Measurements from ENCODE around the gene ST3GAL2.

Gene ST3GAL2

GRCh38 chr16:70434484-70435260 is 4.2 kb downstream of the ST3GAL2 start:
- no peak for TF ChIP-seq CTCF (conservative IDR thresholded peaks at IDR 0.05; ENCODE audit: low read depth, low read length)

GRCh38 chr16:70433458-70434103 is 5.3 kb downstream of the ST3GAL2 start:
- no peak overlapping the region for H3K4me3 ChIP-seq (ENCODE audit: low read length)
- no peak for TF ChIP-seq CTCF (conservative IDR thresholded peaks at IDR 0.05; ENCODE audit: low read depth, low read length)
- no peak for DNase-seq (ENCODE audit: low read depth)

More at GRCh38 chr16:70434484-70435260, 4.2 kb downstream of the ST3GAL2 start:
- no peak for DNase-seq (ENCODE audit: low read depth)
- H3K4me3 ChIP-seq (ENCODE audit: low read length): no peak overlapping the region

- H3K4me3 ChIP-seq (ENCODE audit: low read length): no peak overlapping the region
- DNase-seq (ENCODE audit: low read depth): no peak
- no peak for TF ChIP-seq CTCF (conservative IDR thresholded peaks at IDR 0.05; ENCODE audit: low read depth, low read length)
These were observed 6.0 kb downstream of the ST3GAL2 start for GRCh38 chr16:70432723-70433457.

- TF ChIP-seq CTCF (conservative IDR thresholded peaks at IDR 0.05; ENCODE audit: low read depth, low read length): no peak
- no peak overlapping the region for H3K4me3 ChIP-seq (ENCODE audit: low read length)
- no peak for DNase-seq (ENCODE audit: low read depth)
These were observed 6.6 kb downstream of the ST3GAL2 start for GRCh38 chr16:70432356-70432722.

GRCh38 chr16:70430667-70431536 is 8.0 kb downstream of the ST3GAL2 start:
- H3K4me3 ChIP-seq (ENCODE audit: low read length): no peak overlapping the region
- TF ChIP-seq CTCF (conservative IDR thresholded peaks at IDR 0.05; ENCODE audit: low read depth, low read length): no peak
- no peak for DNase-seq (ENCODE audit: low read depth)

- no peak for TF ChIP-seq CTCF (conservative IDR thresholded peaks at IDR 0.05; ENCODE audit: low read depth, low read length)
- no peak overlapping the region for H3K4me3 ChIP-seq (ENCODE audit: low read length)
These were observed 8.8 kb downstream of the ST3GAL2 start for GRCh38 chr16:70429888-70430666.

More at GRCh38 chr16:70429888-70430666, 8.8 kb downstream of the ST3GAL2 start:
- no peak for DNase-seq (ENCODE audit: low read depth)

Measured in retinal pigment epithelial cell (primary cell).